Vagina (tissue), 2 donors: ENCODE data around the gene WDR35. TPM values are rescaled to one million over a fixed set of nuclear protein-coding genes. Genes with fewer than 3 reads are reported as not detected.

Experiments used
- DNase-seq, 2 donors: peaks; one replicate each; pipeline ENCODE4 v3.0.0-alpha.2; 2017; ENCODE audit errors: extremely low spot score in 2 of 2
- H3K27ac ChIP-seq: fragments of 200-600 bp; sonication (generic); one replicate; pipeline ENCODE4 v1.5.1; 2019
- H3K27me3 ChIP-seq: fragments of 200-600 bp; sonication (generic); one replicate; pipeline ENCODE4 v1.5.1; 2019
- H3K36me3 ChIP-seq, 2 donors: fragments of 200-600 bp; sonication (generic); one replicate each; pipeline ENCODE4 v1.5.1; 2017 to 2019
- H3K4me1 ChIP-seq: fragments of 200-600 bp; sonication (generic); one replicate; pipeline ENCODE4 v1.5.1; 2019
- H3K4me3 ChIP-seq, 2 donors: fragments of 200-600 bp; sonication (generic); 1 replicate in 1 of 2; 2 replicates in 1 of 2; pipeline ENCODE4 v1.5.1; 2016 to 2019
- H3K9me3 ChIP-seq: fragments of 200-600 bp; sonication (generic); one replicate; pipeline ENCODE4 v1.5.1; 2019
- POLR2A ChIP-seq, 2 donors: fragments of 450-650 bp; IDR thresholded peaks; one replicate each; pipeline ENCODE4 v1.6.1; 2017; ENCODE audit warnings: antibody characterized with exemption in 2 of 2, mild to moderate bottlenecking in 2 of 2, moderate library complexity in 2 of 2
- POLR2AphosphoS5 ChIP-seq, 2 donors: sonication (generic); formaldehyde crosslinking; IDR thresholded peaks; one replicate each; pipeline ENCODE4 v1.9.0; 2017; ENCODE audit warnings: antibody characterized with exemption in 2 of 2, mild to moderate bottlenecking in 2 of 2, low read depth in 1 of 2; ENCODE audit not compliant: insufficient read depth in 1 of 2
- intact Hi-C: fragments of 100-400 bp; cut with DNase I; formaldehyde crosslinking; loops from one replicate; pipeline ENCODE4 v1.15.1; 2023
- total RNA-seq: library from RNA; depleted of rRNA; stranded (reverse); fragments of >200 nt; gene quantifications from one replicate; pipeline ENCODE4 v1.2.3, GENCODE V29; 2016
- TF ChIP-seq, protein P1 (sequence below), 3 experiments: fragments of 450-650 bp in 2 of 3; fragments of 200-600 bp in 1 of 3; sonication (generic) in 1 of 3; IDR thresholded peaks; one replicate each; pipeline ENCODE4 v1.5.1; 2017 to 2019; ENCODE audit warnings: antibody characterized with exemption in 3 of 3, mild to moderate bottlenecking in 2 of 3, moderate library complexity in 2 of 3

WDR35 gene
- total RNA-seq, 1 donor from 2014 or later: 8.3 TPM

GRCh38 chr2:20033322-20033721, 43.4 kb upstream of the WDR35 start:
- Histone ChIP-seq H3K9me3 (no peaks in the 10 kb centered on the region), H3K4me3 (no peak overlapping the region), H3K36me3 (peaks cover 0 to 98% of the 10 kb centered on the region in 2 donors), H3K27ac (no peak overlapping the region), H3K4me1 (peaks cover 30% of the 10 kb centered on the region), H3K27me3 (no peaks in the 10 kb centered on the region)
- TF ChIP-seq, protein P1, sequence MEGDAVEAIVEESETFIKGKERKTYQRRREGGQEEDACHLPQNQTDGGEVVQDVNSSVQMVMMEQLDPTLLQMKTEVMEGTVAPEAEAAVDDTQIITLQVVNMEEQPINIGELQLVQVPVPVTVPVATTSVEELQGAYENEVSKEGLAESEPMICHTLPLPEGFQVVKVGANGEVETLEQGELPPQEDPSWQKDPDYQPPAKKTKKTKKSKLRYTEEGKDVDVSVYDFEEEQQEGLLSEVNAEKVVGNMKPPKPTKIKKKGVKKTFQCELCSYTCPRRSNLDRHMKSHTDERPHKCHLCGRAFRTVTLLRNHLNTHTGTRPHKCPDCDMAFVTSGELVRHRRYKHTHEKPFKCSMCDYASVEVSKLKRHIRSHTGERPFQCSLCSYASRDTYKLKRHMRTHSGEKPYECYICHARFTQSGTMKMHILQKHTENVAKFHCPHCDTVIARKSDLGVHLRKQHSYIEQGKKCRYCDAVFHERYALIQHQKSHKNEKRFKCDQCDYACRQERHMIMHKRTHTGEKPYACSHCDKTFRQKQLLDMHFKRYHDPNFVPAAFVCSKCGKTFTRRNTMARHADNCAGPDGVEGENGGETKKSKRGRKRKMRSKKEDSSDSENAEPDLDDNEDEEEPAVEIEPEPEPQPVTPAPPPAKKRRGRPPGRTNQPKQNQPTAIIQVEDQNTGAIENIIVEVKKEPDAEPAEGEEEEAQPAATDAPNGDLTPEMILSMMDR (IDR thresholded peaks at IDR 0.05): no peak
- no peak for TF ChIP-seq POLR2A (IDR thresholded peaks at IDR 0.05)
- TF ChIP-seq POLR2AphosphoS5 (IDR thresholded peaks at IDR 0.05; ENCODE audit: insufficient read depth in 1 of 2, low read depth in 1 of 2): no peak
- intact Hi-C loops: no loop called here
- no peak for DNase-seq

- peaks cover 4% of the 10 kb centered on the region for H3K4me1 ChIP-seq
- H3K9me3 ChIP-seq: no peaks in the 10 kb centered on the region
- no peak overlapping the region for H3K27ac ChIP-seq
- no peak for TF ChIP-seq POLR2A (IDR thresholded peaks at IDR 0.05)
- TF ChIP-seq POLR2AphosphoS5 (IDR thresholded peaks at IDR 0.05; ENCODE audit: insufficient read depth in 1 of 2, low read depth in 1 of 2): no peak
- H3K36me3 ChIP-seq: peaks cover 0 to 76% of the 10 kb centered on the region in 2 donors
- no peak overlapping the region for H3K4me3 ChIP-seq
- no peaks in the 10 kb centered on the region for H3K27me3 ChIP-seq
- intact Hi-C loops: no loop called here
- DNase-seq: no peak
Measured at GRCh38 chr2:20030224-20030623, 40.3 kb upstream of the WDR35 start.

DNA sequence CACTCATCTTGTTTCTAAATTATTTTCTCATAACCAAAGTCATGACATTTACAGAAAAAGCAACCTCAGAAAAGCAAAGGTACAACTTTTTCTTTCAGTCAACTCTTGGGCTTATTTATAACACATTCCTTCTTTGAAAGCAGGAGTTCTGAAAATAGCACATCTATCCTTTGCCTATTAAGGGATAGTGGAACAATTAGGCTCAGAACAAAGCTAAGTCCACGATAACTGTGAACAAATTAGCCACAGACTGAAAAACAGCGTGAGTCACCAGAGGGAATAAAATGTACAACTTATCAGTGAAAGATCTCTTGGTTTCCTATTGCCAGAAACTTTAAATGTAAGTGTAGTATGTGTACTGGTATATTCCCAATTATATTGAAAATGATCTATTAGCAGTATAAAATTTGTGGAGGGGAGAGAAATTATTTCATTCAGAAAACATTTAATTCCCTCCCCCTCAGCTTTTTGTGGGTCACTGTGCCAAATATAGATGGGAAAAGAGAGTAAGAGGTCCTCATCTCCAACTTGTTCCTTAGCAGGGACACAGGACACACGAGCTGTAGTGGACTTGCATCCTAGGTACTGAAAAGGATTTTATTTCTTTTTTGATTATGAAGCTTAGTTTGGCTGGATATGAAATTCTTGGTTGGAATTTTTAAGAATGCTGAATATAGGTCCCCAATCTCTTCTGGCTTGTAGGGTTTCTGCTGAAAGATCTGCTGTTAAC, 38.0 kb upstream of the WDR35 start:
- DNase-seq: no peak
- TF ChIP-seq POLR2A (IDR thresholded peaks at IDR 0.05) (no peak), POLR2AphosphoS5 (IDR thresholded peaks at IDR 0.05; ENCODE audit: insufficient read depth in 1 of 2, low read depth in 1 of 2) (no peak)
- TF ChIP-seq, protein P1 (IDR thresholded peaks at IDR 0.05): no peak
- Histone ChIP-seq H3K27me3 (no peaks in the 10 kb centered on the region), H3K9me3 (no peaks in the 10 kb centered on the region), H3K4me1 (no peaks in the 10 kb centered on the region), H3K36me3 (peaks cover 0 to 54% of the 10 kb centered on the region in 2 donors), H3K27ac (no peak overlapping the region), H3K4me3 (no peak overlapping the region)
- intact Hi-C loops: no loop called here

- no peak overlapping the region for H3K27ac ChIP-seq
- DNase-seq: no peak
- no peaks in the 10 kb centered on the region for H3K27me3 ChIP-seq
- no peaks in the 10 kb centered on the region for H3K4me1 ChIP-seq
- no peaks in the 10 kb centered on the region for H3K9me3 ChIP-seq
- peaks cover 0 to 49% of the 10 kb centered on the region in 2 donors for H3K36me3 ChIP-seq
- TF ChIP-seq, protein P1 (IDR thresholded peaks at IDR 0.05): no peak
- H3K4me3 ChIP-seq: no peak overlapping the region
- intact Hi-C loops: no loop called here
Measured at GRCh38 chr2:20027260-20027677, 37.4 kb upstream of the WDR35 start.

- Histone ChIP-seq H3K36me3 (peaks cover 0 to 29% of the 10 kb centered on the region in 2 donors), H3K27ac (no peak overlapping the region), H3K27me3 (no peaks in the 10 kb centered on the region), H3K4me1 (no peaks in the 10 kb centered on the region), H3K9me3 (no peaks in the 10 kb centered on the region), H3K4me3 (no peak overlapping the region)
- DNase-seq: no peak
- TF ChIP-seq POLR2AphosphoS5 (IDR thresholded peaks at IDR 0.05; ENCODE audit: insufficient read depth in 1 of 2, low read depth in 1 of 2) (no peak), POLR2A (IDR thresholded peaks at IDR 0.05) (no peak)
- TF ChIP-seq, protein P1 (IDR thresholded peaks at IDR 0.05): no peak
- intact Hi-C loops: no loop called here
Measured at GRCh38 chr2:20025065-20025786, 35.3 kb upstream of the WDR35 start.
